ENCODE results near the gene SETD3. TPM values are rescaled to one million over a fixed set of nuclear protein-coding genes. Genes with fewer than 3 reads are reported as not detected.
A peak's percentile ranks its signal among the peaks of the same experiment; 100 is the strongest.

Gene SETD3
- total and polyA plus RNA-seq, 2 experiments from 2014 or later = 40.7 to 68.0 TPM

- TF ChIP-seq ZNF462 (CRISPR knock-in tag; IDR thresholded peaks at IDR 0.05) = no peak
- TF ChIP-seq CREB1 (CRISPR knock-in tag; IDR thresholded peaks at IDR 0.05; ENCODE audit: low read depth) = no peak
- no peak for TF ChIP-seq ETS1 (IDR thresholded peaks at IDR 0.05)
- TF ChIP-seq ZNF114 (CRISPR knock-in tag; IDR thresholded peaks at IDR 0.05) = no peak
These were observed 57.2 kb downstream of the SETD3 start (continued) for GRCh38 chr14:99423434-99423833.

DNA sequence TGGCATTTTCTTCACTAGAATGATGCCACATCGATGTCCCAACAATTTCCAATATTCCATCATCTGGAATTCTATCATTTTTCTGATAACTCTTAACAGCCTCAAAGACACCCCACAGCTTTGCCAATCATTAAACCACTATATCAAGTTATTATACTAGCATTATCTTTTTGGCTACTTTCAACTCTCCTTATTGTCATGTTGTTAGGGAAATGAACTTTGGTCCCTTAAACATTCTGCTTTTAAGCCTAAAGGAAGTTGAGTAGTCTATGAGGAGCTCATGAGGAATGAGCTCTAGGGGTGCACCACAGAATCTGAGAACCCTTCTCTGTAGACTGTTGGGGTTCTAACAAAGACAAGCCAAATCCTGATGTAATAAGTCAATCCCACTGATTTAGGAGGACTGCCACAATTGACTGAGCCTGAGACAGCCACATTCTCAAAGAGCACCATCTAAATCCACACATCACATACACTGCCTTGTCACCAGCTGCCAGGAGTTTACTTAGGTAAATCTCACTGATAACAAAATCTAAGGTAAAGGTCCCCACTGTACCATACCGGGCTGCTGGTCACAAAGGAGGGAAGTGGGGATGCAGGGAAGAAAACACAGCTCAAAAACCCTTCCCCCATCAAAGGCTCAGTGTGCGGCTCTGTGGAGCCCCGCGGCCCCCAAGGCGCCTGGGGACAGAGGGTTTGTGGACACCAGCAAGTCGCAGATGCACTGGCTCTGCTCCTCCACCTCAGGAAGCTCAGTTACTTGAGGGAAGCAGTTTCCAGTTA lies 58.2 kb downstream of the SETD3 start:
- Histone ChIP-seq H3K4me1 (ENCODE audit: insufficient read depth) (peaks cover 60% of the 10 kb centered on the region), H3K27me3 (ENCODE audit: insufficient read depth) (no peaks in the 10 kb centered on the region), H3K36me3 (ENCODE audit: insufficient read depth) (no peaks in the 10 kb centered on the region), H4K20me1 (replicated peaks; ENCODE audit: insufficient read depth) (0 out of 2 replicates have a peak, but pooled peaks cover 6% of the 10 kb centered on the region), H2AFZ (no peak overlapping the region), H3F3A (replicated peaks; ENCODE audit: low read depth) (no peaks in the 10 kb centered on the region), H3K27ac (ENCODE audit: low read depth) (peak overlapping the region; percentile 20; the same call in 1 of the 2 replicates), H3K4me2 (peak overlapping the region; percentile 19; the same call in 1 of the 2 replicates), H3K4me3 (no peak overlapping the region), H3K79me2 (replicated peaks; ENCODE audit: insufficient read depth) (peaks cover 32% of the 10 kb centered on the region), H3K9me2 (ENCODE audit: insufficient read depth) (no peaks in the 10 kb centered on the region)
- Mint-ChIP-seq H3K4me3 (no peak overlapping the region), H3K27ac (no peak overlapping the region), H3K27me3 (ENCODE audit: insufficient read depth, low read depth, poor library complexity) (peaks cover 6% of the 10 kb centered on the region), H3K4me1 (peaks cover 61% of the 10 kb centered on the region), H3K9me3 (no peaks in the 10 kb centered on the region), H3K36me3 (ENCODE audit: low read depth) (peaks cover 3% of the 10 kb centered on the region)
- DNase-seq (ENCODE audit: low spot score) = no peak
- no peak; the same call in 2 of the 3 replicates for ATAC-seq
- TF ChIP-seq ZNF114 (CRISPR knock-in tag; IDR thresholded peaks at IDR 0.05) (no peak), ZNF462 (CRISPR knock-in tag; IDR thresholded peaks at IDR 0.05) (no peak), ZNF331 (CRISPR knock-in tag; IDR thresholded peaks at IDR 0.05; ENCODE audit: low read depth) (no peak), STAT1 (IDR thresholded peaks at IDR 0.05; ENCODE audit: unreplicated experiment) (no peak)
